Measurements from ENCODE around the gene C9orf72.

Gene C9orf72

GRCh38 chr9:27528886-27529315 is 44.4 kb downstream of the C9orf72 start:
- no peaks in the 10 kb centered on the region for H3K79me2 ChIP-seq (ENCODE audit: insufficient read depth, low read length)
- H3K9me3 ChIP-seq (ENCODE audit: insufficient read depth, low read length): no peaks in the 10 kb centered on the region
- peak overlapping the region; percentile 85 for H2AFZ ChIP-seq (ENCODE audit: low read depth, low read length, severe bottlenecking)
- H3K27me3 ChIP-seq (ENCODE audit: low read length): no peaks in the 10 kb centered on the region
- no peaks in the 10 kb centered on the region for H3K36me3 ChIP-seq (ENCODE audit: low read length)
- H3K9ac ChIP-seq (ENCODE audit: low read length): peak overlapping the region; percentile 47
- no peak overlapping the region for H3K27ac ChIP-seq (ENCODE audit: low read depth, low read length)
- no peaks in the 10 kb centered on the region for H4K20me1 ChIP-seq (ENCODE audit: low read depth, low read length)
- H3K9me2 ChIP-seq (replicated peaks; ENCODE audit: insufficient read depth, low read length): no peaks in the 10 kb centered on the region
- H3K4me2 ChIP-seq (ENCODE audit: low read depth, low read length, poor library complexity, severe bottlenecking): peak overlapping the region; percentile 78
- TF ChIP-seq EZH2phosphoT487 (conservative IDR thresholded peaks at IDR 0.05; ENCODE audit: low read length) (no peak), CTCF (IDR thresholded peaks at IDR 0.05; ENCODE audit: insufficient read depth, low read length, poor library complexity, severe bottlenecking) (no peak)
- H3K4me3 ChIP-seq (ENCODE audit: insufficient read depth, low read length, poor library complexity, severe bottlenecking): peak overlapping the region; percentile 57
- no peaks in the 10 kb centered on the region for H3F3A ChIP-seq (ENCODE audit: insufficient read depth)

- H3K27ac ChIP-seq (ENCODE audit: low read depth, low read length): no peak overlapping the region
- H4K20me1 ChIP-seq (ENCODE audit: low read depth, low read length): no peaks in the 10 kb centered on the region
- no peaks in the 10 kb centered on the region for H3K36me3 ChIP-seq (ENCODE audit: low read length)
- H3K4me2 ChIP-seq (ENCODE audit: low read depth, low read length, poor library complexity, severe bottlenecking): peak overlapping the region; percentile 78
- no peaks in the 10 kb centered on the region for H3K9me3 ChIP-seq (ENCODE audit: insufficient read depth, low read length)
- no peaks in the 10 kb centered on the region for H3K27me3 ChIP-seq (ENCODE audit: low read length)
- TF ChIP-seq CTCF (IDR thresholded peaks at IDR 0.05; ENCODE audit: insufficient read depth, low read length, poor library complexity, severe bottlenecking) (no peak), EZH2phosphoT487 (conservative IDR thresholded peaks at IDR 0.05; ENCODE audit: low read length) (no peak)
- no peak overlapping the region for H2AFZ ChIP-seq (ENCODE audit: low read depth, low read length, severe bottlenecking)
- no peaks in the 10 kb centered on the region for H3K9me2 ChIP-seq (replicated peaks; ENCODE audit: insufficient read depth, low read length)
- peak overlapping the region; percentile 47; the same call in 1 of the 2 replicates for H3K9ac ChIP-seq (ENCODE audit: low read length)
- H3F3A ChIP-seq (ENCODE audit: insufficient read depth): no peaks in the 10 kb centered on the region
- H3K79me2 ChIP-seq (ENCODE audit: insufficient read depth, low read length): no peaks in the 10 kb centered on the region
- no peak overlapping the region for H3K4me3 ChIP-seq (ENCODE audit: insufficient read depth, low read length, poor library complexity, severe bottlenecking)
These were observed 45.0 kb downstream of the C9orf72 start for GRCh38 chr9:27528076-27528885.

DNA sequence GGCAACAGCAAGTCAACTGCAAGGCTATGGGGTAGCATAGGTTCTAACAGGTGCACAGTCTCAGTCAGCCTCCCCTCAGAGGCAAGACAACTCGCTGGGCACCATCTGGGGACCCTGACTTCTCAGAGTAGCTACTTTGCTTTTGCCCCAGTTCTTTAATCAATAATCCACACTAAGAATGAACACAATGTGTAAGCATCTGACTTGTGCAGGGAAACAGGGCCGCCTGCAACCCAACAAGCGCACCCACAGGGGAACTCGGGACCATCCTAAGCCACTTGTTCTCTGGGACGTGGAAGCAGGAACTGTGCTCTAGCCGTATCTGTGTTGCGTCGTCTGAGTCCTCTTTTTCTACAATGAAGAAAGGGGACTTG is 45.6 kb downstream of the C9orf72 start:
- H3K9ac ChIP-seq (ENCODE audit: low read length): no peak overlapping the region
- H3K4me3 ChIP-seq (ENCODE audit: insufficient read depth, low read length, poor library complexity, severe bottlenecking): no peak overlapping the region
- no peak overlapping the region for H2AFZ ChIP-seq (ENCODE audit: low read depth, low read length, severe bottlenecking)

More for the DNA sequence above, 45.6 kb downstream of the C9orf72 start:
- no peaks in the 10 kb centered on the region for H3K9me2 ChIP-seq (replicated peaks; ENCODE audit: insufficient read depth, low read length)
- no peaks in the 10 kb centered on the region for H3K79me2 ChIP-seq (ENCODE audit: insufficient read depth, low read length)
- H3K27me3 ChIP-seq (ENCODE audit: low read length): no peaks in the 10 kb centered on the region
- TF ChIP-seq CTCF (IDR thresholded peaks at IDR 0.05; ENCODE audit: insufficient read depth, low read length, poor library complexity, severe bottlenecking): no peak
- TF ChIP-seq EZH2phosphoT487 (conservative IDR thresholded peaks at IDR 0.05; ENCODE audit: low read length): no peak
- H3F3A ChIP-seq (ENCODE audit: insufficient read depth): no peaks in the 10 kb centered on the region
- H4K20me1 ChIP-seq (ENCODE audit: low read depth, low read length): no peaks in the 10 kb centered on the region
- no peak overlapping the region for H3K4me2 ChIP-seq (ENCODE audit: low read depth, low read length, poor library complexity, severe bottlenecking)
- H3K27ac ChIP-seq (ENCODE audit: low read depth, low read length): no peak overlapping the region
- H3K9me3 ChIP-seq (ENCODE audit: insufficient read depth, low read length): no peaks in the 10 kb centered on the region
- no peaks in the 10 kb centered on the region for H3K36me3 ChIP-seq (ENCODE audit: low read length)
